Measurements from ENCODE around the gene VPS26A. TPM values are rescaled to one million over a fixed set of nuclear protein-coding genes. Genes with fewer than 3 reads are reported as not detected.
"Not testable (repeated sequence)": the region's sequence is repeated elsewhere in the genome, so short reads cannot be mapped to it uniquely, and the experiment has no call there.

VPS26A gene
- total RNA-seq, 1 donor from 2014 or later, result 30.8 TPM

- DNase-seq, result peak; percentile 87
- Mint-ChIP-seq H3K9me3 (no peaks in the 10 kb centered on the region), H3K36me3 (ENCODE audit: low read depth) (peaks cover 2% of the 10 kb centered on the region), H3K4me1 (peaks cover 24% of the 10 kb centered on the region), H3K27me3 (peaks cover 2% of the 10 kb centered on the region), H3K27ac (peak overlapping the region; percentile 91), H3K4me3 (peak overlapping the region; percentile 96)
- intact Hi-C loops (cut with micrococcal nuclease), result loop anchor here (1.0 to 5.0 kb wide), 6 partner anchors 34 to 284 kb away; partner anchors contain the start of genes DDX50 and KIFBP
Measured at GRCh38 chr10:69124563-69125268, 738 bp downstream of the VPS26A start.

DNA sequence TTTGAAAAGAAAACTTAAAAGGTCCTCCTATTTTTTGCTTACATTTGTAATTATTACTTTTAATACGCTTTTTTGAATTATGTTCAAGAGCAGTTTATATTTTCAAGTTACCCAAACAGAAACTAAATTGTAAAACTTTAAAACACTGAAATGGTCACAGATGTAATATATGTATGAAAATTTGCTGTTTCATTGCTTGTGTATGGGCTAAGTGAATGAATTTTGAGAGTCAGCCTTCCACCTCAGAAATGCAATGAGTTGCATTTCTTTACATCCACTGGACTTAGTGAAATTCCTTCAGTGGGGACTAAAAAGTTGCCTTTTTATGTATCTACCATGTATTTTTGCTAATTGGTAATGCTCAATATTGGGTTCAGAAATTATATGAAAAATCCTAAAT, 1.6 kb downstream of the VPS26A start:
- H3K27me3 Mint-ChIP-seq, result peaks cover 2% of the 10 kb centered on the region
- H3K4me3 Mint-ChIP-seq, result peak overlapping the region; percentile 96
- DNase-seq, result no peak
- peaks cover 2% of the 10 kb centered on the region for H3K36me3 Mint-ChIP-seq (ENCODE audit: low read depth)
- no peaks in the 10 kb centered on the region for H3K9me3 Mint-ChIP-seq
- peaks cover 27% of the 10 kb centered on the region for H3K4me1 Mint-ChIP-seq
- intact Hi-C loops (cut with micrococcal nuclease), result loop anchor here (2.0 kb wide), 2 partner anchors 59 to 283 kb away; no protein-coding TSS in a partner anchor
- no peak overlapping the region for H3K27ac Mint-ChIP-seq

GRCh38 chr10:69130251-69130650, 6.3 kb downstream of the VPS26A start:
- Mint-ChIP-seq H3K36me3 (ENCODE audit: low read depth) (peaks cover 23% of the 10 kb centered on the region), H3K4me1 (peaks cover 32% of the 10 kb centered on the region), H3K9me3 (no peaks in the 10 kb centered on the region), H3K4me3 (no peak overlapping the region), H3K27me3 (no peaks in the 10 kb centered on the region), H3K27ac (no peak overlapping the region)
- DNase-seq, result no peak
- intact Hi-C loops (cut with micrococcal nuclease), result no loop called here

DNA sequence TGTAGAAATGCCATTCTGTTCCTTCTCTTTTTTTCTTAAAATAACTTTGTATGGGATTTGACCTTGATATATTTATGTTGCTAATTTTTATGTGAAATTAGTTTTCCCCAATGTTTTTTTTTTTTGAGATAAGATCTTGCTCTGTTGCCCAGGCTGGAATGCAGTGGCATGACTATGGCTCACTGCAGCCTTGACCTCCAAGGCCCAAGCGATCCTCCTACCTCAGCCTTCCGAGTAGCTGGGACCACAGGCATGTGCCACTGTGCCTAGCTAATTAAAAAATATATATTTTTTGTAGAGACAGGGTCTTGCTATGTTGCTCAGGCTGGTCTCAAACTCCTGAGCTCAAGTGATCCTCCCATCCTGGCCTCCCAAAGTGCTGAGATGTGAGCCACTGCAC, 16.0 kb downstream of the VPS26A start:
- no peak for DNase-seq
- H3K9me3 Mint-ChIP-seq, result no peaks in the 10 kb centered on the region
- H3K27ac Mint-ChIP-seq, result no peak overlapping the region
- H3K36me3 Mint-ChIP-seq (ENCODE audit: low read depth), result peaks cover 18% of the 10 kb centered on the region
- intact Hi-C loops (cut with micrococcal nuclease), result loop anchor here (5.0 kb wide), 1 partner anchor 42 kb away; the partner anchor contains the start of gene SUPV3L1
- peaks cover 10% of the 10 kb centered on the region for H3K4me1 Mint-ChIP-seq
- no peak overlapping the region for H3K4me3 Mint-ChIP-seq
- no peaks in the 10 kb centered on the region for H3K27me3 Mint-ChIP-seq

DNA sequence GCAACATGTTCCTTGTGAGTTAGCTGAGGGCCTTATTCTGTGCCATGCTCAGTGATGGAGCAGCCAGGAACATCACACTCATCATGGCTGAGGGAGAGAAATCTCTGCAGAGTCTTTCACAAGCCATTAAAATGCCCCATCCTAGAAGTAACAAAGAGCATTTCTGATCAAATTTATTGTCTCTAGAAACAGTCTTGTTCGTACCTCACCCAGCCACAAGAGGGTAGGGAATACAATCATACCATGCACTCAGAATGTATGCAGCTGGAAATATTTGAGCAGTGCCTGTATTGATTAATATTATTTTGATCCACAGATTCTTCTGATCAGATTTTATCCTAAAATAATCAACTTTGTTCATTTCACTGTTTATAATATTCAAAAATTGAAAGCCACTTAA, 17.3 kb downstream of the VPS26A start:
- H3K4me1 Mint-ChIP-seq, result peaks cover 7% of the 10 kb centered on the region
- H3K36me3 Mint-ChIP-seq (ENCODE audit: low read depth), result peaks cover 16% of the 10 kb centered on the region
- H3K9me3 Mint-ChIP-seq, result no peaks in the 10 kb centered on the region
- intact Hi-C loops (cut with micrococcal nuclease), result loop anchor here (5.0 kb wide), 1 partner anchor 41 kb away; the partner anchor contains the start of gene SUPV3L1
- H3K27ac Mint-ChIP-seq, result no peak overlapping the region
- H3K27me3 Mint-ChIP-seq, result no peaks in the 10 kb centered on the region
- DNase-seq, result no peak
- no peak overlapping the region for H3K4me3 Mint-ChIP-seq

DNA sequence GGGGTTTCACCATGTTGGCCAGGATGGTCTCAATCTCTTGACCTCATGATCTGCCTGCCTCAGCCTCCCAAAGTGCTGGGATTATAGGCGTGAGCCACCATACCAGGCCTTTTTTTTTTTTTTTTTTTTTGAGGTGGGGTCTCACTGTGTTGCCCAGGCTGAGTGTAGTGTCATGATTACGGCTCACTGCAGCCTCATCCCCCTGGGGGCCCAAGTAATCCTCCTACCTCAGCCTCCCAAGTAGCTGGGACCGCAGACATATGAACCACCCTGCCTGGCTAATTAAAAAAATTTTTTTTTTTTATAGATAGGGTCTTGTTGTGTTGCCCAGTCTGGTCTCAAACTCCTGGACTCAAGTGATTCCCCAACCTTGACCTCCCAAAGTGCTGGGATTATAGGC, 18.1 kb downstream of the VPS26A start:
- peaks cover 11% of the 10 kb centered on the region for H3K4me1 Mint-ChIP-seq
- H3K4me3 Mint-ChIP-seq, H3K9me3 Mint-ChIP-seq, H3K27me3 Mint-ChIP-seq, H3K27ac Mint-ChIP-seq, DNase-seq: not testable (repeated sequence)
- intact Hi-C loops (cut with micrococcal nuclease), result loop anchor here (5.0 kb wide), 1 partner anchor 40 kb away; the partner anchor contains the start of gene SUPV3L1
- peaks cover 16% of the 10 kb centered on the region for H3K36me3 Mint-ChIP-seq (ENCODE audit: low read depth)

- Mint-ChIP-seq H3K27me3 (no peaks in the 10 kb centered on the region), H3K27ac (no peak overlapping the region), H3K36me3 (ENCODE audit: low read depth) (peaks cover 11% of the 10 kb centered on the region)
Measured at GRCh38 chr10:69142983-69143382, 19.0 kb downstream of the VPS26A start.

GRCh38 chr10:69145329-69145728, 21.4 kb downstream of the VPS26A start:
- DNase-seq, result no peak
- no peak overlapping the region for H3K4me3 Mint-ChIP-seq
- H3K27me3 Mint-ChIP-seq, result no peaks in the 10 kb centered on the region
- peaks cover 11% of the 10 kb centered on the region for H3K4me1 Mint-ChIP-seq
- H3K9me3 Mint-ChIP-seq, result no peaks in the 10 kb centered on the region
- H3K36me3 Mint-ChIP-seq (ENCODE audit: low read depth), result peaks cover 11% of the 10 kb centered on the region
- no peak overlapping the region for H3K27ac Mint-ChIP-seq
- intact Hi-C loops (cut with micrococcal nuclease), result no loop called here

More at GRCh38 chr10:69142983-69143382, 19.0 kb downstream of the VPS26A start:
- DNase-seq, result no peak
- no peaks in the 10 kb centered on the region for H3K9me3 Mint-ChIP-seq
- no peak overlapping the region for H3K4me3 Mint-ChIP-seq
- peaks cover 13% of the 10 kb centered on the region for H3K4me1 Mint-ChIP-seq
- intact Hi-C loops (cut with micrococcal nuclease), result loop anchor here (5.0 kb wide), 1 partner anchor 39 kb away; the partner anchor contains the start of gene SUPV3L1

GRCh38 chr10:69145864-69146263, 21.9 kb downstream of the VPS26A start:
- Mint-ChIP-seq H3K4me1 (peaks cover 11% of the 10 kb centered on the region), H3K27ac (no peak overlapping the region), H3K27me3 (no peaks in the 10 kb centered on the region), H3K9me3 (no peaks in the 10 kb centered on the region), H3K36me3 (ENCODE audit: low read depth) (peaks cover 11% of the 10 kb centered on the region), H3K4me3 (no peak overlapping the region)
- intact Hi-C loops (cut with micrococcal nuclease), result no loop called here
- DNase-seq, result no peak

DNA sequence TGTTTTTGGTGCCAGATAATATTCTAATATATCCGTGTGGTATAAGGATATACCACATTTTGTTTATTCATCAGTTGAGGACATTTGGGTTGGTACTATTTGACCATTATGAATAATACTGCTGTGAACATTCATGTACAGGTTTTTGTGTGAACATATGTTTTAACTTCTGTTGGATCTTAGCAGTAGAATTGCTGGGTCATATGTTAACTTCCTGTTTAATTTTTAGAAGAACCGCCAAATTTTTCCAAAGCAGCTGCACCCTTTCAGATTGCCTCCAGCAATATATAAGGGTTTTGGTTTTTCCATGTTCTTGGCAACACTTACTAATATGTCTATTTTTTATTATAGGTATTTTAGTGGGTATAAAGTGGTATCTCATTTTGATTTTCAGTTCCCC, 22.8 kb downstream of the VPS26A start:
- Mint-ChIP-seq H3K27ac (no peak overlapping the region), H3K27me3 (no peaks in the 10 kb centered on the region)

GRCh38 chr10:69151984-69152383, 28.0 kb downstream of the VPS26A start:
- Mint-ChIP-seq H3K27me3 (no peaks in the 10 kb centered on the region), H3K36me3 (ENCODE audit: low read depth) (no peaks in the 10 kb centered on the region), H3K4me3 (no peak overlapping the region), H3K4me1 (peaks cover 7% of the 10 kb centered on the region), H3K9me3 (no peaks in the 10 kb centered on the region), H3K27ac (no peak overlapping the region)
- no peak for DNase-seq
- intact Hi-C loops (cut with micrococcal nuclease), result no loop called here

More for the DNA sequence above, 22.8 kb downstream of the VPS26A start:
- no peak for DNase-seq
- H3K36me3 Mint-ChIP-seq (ENCODE audit: low read depth), result peaks cover 11% of the 10 kb centered on the region
- no peaks in the 10 kb centered on the region for H3K9me3 Mint-ChIP-seq
- no peak overlapping the region for H3K4me3 Mint-ChIP-seq
- peaks cover 11% of the 10 kb centered on the region for H3K4me1 Mint-ChIP-seq
- intact Hi-C loops (cut with micrococcal nuclease), result no loop called here

- intact Hi-C loops (cut with micrococcal nuclease), result no loop called here
- H3K4me3 Mint-ChIP-seq, result no peak overlapping the region
- no peak overlapping the region for H3K27ac Mint-ChIP-seq
- H3K27me3 Mint-ChIP-seq, result no peaks in the 10 kb centered on the region
- no peaks in the 10 kb centered on the region for H3K9me3 Mint-ChIP-seq
- peaks cover 5% of the 10 kb centered on the region for H3K4me1 Mint-ChIP-seq
- H3K36me3 Mint-ChIP-seq (ENCODE audit: low read depth), result peaks cover 4% of the 10 kb centered on the region
- DNase-seq, result no peak
Measured at GRCh38 chr10:69153227-69153626, 29.2 kb downstream of the VPS26A start.

GRCh38 chr10:69160809-69161241, 36.8 kb downstream of the VPS26A start:
- H3K27me3 Mint-ChIP-seq, result no peaks in the 10 kb centered on the region
- peaks cover 26% of the 10 kb centered on the region for H3K36me3 Mint-ChIP-seq (ENCODE audit: low read depth)
- no peak overlapping the region for H3K4me3 Mint-ChIP-seq
- no peak overlapping the region for H3K27ac Mint-ChIP-seq
- intact Hi-C loops (cut with micrococcal nuclease), result no loop called here
- no peaks in the 10 kb centered on the region for H3K4me1 Mint-ChIP-seq
- DNase-seq, result no peak
- H3K9me3 Mint-ChIP-seq, result no peaks in the 10 kb centered on the region

DNA sequence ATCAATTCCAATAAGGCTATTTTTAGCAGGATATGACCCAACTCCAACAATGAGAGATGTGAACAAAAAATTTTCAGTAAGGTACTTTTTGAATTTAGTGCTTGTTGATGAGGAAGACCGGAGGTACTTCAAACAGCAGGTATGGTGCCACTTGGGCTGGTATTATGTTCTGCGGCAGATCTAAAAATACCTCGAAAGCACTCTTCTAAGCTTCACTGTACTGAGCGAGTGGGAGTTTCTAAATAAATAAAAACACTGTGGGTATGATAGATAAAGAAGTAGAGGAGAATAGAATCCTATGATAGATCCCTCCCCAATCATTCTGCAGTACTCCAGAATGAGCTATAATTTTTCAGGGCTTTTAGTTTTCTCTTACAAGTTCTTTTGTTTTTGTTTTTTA, 44.5 kb downstream of the VPS26A start:
- no peak for DNase-seq
- no peaks in the 10 kb centered on the region for H3K9me3 Mint-ChIP-seq
- no peaks in the 10 kb centered on the region for H3K4me1 Mint-ChIP-seq
- no peaks in the 10 kb centered on the region for H3K27me3 Mint-ChIP-seq
- H3K27ac Mint-ChIP-seq, result no peak overlapping the region
- intact Hi-C loops (cut with micrococcal nuclease), result no loop called here
- H3K4me3 Mint-ChIP-seq, result no peak overlapping the region
- peaks cover 28% of the 10 kb centered on the region for H3K36me3 Mint-ChIP-seq (ENCODE audit: low read depth)

Data from activated CD4-positive, alpha-beta T cell treated with anti-CD3 and anti-CD28 coated beads, Interleukin-2, amount 10 ng/mL, durations not matched to agents 24 days and 14 days (primary cell).